OCI-M2 (cell line): ENCODE measurements around the gene ARMH2.

ENCODE experiments used
- DNase-seq: peaks from one replicate; lab custom pipeline; 2025; ENCODE audit not compliant: unreplicated experiment; lab: John Stamatoyannopoulos, UW

The ARMH2 gene

DNA sequence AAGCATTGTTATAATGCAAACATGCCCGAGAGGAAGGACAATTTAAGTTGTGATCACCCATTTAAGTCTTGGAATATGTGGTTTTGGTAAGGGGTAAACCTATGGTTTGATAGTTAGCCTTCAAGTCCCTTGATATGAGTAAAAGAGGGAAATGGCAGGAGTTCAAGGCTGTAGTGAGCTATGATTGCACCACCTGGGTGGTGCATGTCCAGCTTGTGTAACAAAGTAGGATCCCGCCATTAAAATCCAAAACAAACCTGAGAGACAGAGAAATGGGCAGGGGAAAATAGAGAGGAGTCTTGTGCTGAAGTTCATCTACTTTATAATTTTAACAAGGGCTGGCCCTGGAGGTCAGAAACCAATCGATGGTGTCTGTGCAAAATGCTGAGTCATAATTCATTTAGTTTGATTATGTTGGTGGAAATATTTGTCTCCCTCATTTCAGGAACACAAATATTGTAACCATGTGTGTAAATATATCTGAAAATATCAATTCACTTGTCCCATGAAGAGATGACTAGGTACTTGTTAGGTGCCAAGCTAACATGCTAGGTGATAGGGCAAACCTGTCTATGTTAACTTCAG, 23.2 kb upstream of the ARMH2 start:
- no peak for DNase-seq

DNA sequence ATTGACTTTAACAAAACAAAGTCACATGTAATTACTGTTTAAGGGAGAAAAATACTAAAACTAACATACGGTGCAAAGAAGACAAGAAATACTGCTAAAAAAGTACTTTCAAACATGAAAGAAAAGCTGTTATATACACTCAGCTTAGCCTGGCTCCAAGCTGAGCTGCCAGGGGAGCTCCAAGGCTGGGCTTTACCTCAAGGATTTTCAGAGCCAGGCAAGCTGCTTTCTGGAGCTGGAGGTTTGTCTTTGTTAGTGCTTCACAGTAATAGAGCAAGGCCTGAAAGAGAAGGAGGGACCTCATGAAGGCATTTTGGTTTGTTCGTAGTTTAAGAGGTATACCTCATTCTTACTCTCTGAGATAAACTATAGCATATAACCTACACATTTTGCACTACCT, 19.6 kb upstream of the ARMH2 start:
- DNase-seq: no peak

DNA sequence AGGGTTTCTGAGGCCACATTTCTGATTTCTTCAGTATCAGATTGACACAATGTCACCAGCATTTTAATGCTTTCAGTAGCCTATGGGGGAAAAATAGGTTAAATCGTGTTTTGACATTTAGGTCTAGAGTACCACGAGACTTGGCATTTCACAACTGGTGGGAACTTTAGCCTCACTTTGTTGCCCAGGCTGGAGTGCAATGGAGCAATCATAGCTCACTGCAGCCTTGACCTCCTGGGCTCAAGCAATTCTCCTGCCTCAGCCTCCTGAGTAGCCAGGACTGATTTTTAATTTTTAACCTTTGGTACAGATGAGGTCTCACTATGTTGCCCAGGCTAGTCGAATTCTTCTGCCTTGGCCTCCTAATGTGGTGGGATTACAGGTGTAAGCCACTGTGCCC, 11.0 kb upstream of the ARMH2 start:
- no peak for DNase-seq

DNA sequence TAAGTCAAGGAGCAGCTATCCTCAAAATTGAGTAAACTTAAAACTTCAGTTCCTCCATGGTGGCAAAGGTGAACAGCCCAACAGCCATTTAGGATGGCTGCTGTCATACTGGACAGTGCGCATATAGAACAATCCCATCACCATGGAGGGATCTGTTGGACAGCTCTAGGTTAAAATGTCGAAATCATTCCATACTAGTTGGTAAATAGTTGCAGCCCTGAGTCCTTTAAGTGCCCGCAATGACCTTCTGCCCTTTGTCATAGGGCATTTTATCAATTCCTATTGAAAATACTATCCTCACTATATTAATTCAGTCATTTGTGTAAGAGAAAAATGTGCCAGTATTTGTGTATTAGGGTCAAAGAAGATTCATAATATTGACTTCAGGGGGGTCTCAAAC, 8.9 kb upstream of the ARMH2 start:
- DNase-seq: no peak

DNA sequence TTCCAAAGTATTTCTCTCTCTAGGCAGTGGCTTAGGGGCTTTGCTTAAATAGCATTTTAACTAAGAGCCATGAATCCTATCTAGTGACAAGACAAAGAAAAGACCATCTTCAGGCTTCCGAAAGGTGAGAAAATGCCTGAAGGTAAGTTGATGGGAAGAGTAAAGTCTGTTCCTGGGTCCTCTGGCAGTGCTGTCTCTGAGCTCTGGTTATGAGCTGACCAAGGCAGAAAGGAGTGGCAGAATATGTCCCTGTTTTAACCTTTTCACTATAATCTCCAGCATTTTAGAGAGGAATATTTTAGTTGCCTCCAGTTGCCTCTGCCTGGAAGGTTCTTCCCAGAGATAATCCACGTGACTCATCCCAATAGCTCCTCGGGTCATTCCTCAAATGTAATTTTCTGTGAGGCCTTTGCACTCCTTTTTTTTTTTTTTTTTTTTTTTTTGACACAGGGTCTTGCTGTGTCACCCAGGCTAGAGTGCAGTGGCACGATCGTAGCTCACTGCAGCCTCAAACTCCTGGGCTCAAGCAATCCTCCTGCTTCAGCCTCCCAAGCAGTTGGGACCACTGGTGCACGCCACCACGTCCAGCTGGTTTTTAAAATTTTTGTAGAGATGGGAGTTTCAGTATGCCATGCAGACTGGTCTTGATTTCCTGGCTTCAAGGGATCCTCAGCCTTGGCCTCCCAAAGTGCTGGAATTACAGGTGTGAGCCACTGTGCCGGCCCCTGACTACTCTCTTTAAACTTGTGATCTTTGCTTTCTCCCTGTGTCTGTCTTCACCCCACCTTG, 3.7 kb upstream of the ARMH2 start:
- DNase-seq: no peak

DNA sequence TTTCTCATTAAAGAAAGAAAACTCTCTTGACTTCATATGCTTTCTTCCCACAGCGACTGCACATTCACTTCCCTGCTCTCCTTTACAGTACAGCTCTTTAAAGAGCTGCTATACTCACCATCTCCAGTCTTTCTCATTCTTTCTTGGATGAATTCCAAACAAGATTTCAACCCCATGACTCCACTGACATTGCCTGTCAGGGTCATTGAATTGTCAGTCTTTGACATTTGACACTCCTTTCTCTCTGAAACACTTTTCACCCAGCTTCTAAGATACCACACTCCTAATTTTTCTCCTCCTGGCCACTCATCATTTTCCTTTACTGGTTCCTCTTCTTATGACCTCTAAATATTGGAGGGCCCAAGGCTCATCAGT, 811 bp upstream of the ARMH2 start:
- DNase-seq: no peak

DNA sequence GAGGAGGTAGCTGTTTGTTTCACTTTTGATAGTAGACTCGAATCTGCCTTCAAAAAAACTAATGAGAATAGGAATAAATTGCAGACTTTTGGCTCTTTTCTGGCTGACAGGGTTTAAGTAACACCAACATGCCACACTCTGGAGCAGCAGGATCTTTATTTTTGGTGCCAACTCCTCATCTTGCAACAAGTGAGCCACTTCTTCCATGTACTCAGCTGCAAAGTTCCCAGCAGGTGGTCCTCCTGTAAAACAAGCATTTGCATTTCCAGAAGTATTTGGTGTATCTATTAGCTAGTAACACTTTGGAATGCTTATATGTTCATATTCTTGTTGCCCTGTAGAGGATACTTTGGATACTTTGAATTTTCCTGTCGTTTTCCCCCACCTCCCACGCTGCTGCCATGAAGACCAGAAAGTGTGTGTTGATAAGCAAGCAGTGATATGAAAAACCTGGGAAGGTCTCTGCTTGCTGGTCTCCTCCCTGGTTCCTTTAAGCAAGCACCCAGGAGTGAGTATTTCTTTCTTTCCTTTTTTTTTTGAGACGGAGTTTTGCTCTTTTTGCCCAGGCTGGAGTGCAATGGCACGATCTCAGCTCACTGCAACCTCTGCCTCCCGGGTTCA, 1.0 kb downstream of the ARMH2 start:
- DNase-seq: no peak

DNA sequence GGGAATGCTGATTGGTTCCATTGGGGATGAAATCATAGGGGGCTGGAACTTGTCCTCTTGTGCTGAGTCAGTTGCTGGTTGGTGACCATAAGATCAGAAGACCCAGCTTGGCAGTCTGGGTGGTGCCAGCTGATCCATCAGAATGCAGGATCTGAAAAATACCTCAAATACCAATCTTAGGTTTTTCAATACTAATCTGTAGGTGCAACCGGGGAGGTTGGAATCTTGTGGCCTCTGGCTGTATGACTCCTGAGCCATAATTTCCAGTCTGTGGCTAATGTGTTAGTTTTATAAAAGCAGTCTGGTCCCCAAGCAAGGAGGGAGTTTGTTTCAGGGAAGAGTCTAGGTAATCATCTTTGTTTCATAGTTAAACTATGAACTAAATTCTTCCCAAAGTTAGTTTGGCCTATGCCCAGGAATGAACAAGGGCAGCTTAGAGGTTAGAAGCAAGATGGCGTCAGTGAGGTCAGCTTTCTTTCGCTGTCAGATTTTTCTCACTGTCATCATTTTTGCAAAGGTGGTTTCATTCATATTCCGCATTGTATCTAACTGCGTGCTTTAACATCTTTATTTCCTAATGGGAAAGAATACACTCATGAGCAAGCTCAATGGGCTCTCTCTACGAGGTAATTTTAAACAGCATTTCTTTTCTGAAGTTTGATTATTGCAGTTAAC, 2.0 kb downstream of the ARMH2 start:
- DNase-seq: no peak

DNA sequence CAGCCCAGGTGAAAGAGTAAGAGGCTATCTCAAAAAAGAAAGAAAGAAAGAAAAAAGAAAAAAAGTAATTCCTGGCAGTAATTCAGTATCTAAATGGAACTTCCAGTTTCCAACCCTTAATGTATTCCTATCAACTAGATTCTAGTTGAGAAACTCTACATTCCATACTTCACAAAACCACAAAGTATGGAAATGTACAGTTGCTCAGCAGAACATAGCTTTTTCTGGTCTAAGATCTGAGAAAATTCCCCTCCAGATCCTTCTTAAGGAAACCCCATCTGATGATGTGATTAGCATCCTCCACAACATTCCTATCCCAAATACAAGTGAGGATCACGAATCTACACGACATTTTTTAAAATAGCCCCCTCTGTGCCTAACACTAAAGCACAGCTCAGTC, 3.6 kb downstream of the ARMH2 start:
- DNase-seq: no peak

DNA sequence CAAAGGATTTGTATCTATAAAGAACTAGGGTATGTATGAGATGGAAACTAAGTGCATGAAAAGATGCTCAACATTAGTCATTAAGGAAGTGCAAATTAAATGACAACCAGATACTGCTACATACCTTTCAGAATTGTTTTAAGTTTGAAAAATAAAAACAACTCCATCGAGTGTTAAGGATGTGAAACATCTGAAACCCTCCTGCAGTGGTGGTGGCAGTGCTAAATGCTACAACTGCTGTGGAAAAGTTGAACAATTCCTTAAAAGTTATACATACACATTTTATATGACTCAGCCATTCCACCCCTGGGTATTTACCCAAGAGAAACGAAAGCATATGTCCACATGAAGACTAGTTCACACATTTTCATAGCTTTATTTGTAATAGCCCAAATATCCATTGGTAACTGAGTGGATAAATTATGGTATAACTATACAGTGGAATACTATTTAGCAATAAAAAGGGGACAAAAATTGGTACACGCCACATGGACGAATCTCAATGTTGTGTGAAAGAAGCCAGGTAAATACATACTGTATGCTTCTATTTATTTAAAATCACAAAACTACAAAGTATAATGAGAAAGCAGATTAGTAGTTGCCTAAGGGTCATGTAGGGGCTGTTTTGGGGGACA, 10.6 kb downstream of the ARMH2 start:
- DNase-seq: no peak

DNA sequence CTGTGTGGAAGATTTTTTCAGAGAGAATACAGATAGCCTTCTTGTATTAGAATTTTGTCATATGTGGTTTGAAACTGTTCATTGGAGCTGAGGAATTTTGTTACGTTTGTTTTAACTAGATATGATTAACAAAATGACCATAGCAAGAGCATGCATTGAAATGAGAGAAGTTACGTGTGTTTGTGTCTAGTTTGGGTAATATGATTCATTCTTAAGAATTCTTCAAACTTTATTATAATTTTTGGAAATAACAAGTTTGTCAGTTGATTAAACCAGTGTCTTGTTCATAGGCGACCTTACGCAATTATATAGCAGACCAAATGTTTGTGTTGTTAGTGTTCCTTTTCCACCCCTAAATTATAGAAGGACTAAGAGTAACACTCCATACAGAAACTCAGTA, 18.5 kb downstream of the ARMH2 start:
- DNase-seq: no peak

DNA sequence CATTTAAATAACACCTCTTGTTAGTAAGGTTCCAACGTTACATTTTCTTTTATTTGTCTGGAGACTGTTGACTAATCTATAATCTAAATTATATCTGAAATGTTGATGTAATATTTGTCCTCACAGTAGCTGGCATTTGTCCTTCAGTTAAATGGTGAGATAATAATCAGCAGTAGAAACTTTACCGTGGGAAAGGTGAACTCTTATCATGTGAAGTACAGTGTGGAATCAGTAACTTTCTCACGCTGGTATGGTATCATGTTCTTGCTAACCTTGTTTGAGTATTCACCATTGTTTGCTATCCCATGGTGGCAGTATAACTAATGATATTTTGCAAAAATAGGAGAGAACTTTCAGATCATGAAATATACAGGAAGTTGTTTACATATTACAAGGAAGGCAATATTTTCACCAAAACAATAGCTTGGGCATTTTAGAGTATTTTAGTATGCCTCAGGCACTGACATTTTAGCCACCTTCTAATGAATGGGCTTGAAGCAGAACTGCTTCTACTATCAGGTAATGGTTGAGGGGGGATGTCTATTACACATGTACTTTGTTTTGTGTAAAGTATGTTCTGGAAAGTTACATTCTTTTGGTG, 19.2 kb downstream of the ARMH2 start:
- no peak for DNase-seq

DNA sequence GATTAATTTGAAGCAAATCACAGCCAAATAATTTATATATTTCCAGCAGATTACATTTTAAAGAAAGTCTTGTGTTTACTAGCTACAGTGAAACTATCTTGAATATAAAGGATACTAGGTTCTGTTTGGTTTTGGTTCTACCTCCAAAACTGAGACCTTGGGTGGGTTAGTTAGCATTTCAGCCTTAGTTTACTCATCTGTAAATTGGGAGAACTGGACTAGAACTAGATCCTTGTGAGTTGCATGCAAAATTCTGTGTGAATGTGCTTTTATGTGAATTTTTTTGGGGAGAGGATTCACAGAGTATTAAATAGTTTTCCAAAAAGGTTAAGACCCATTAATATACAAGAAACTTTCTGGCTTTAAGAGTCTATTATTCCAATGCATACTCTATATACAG, 19.8 kb downstream of the ARMH2 start:
- DNase-seq: no peak

DNA sequence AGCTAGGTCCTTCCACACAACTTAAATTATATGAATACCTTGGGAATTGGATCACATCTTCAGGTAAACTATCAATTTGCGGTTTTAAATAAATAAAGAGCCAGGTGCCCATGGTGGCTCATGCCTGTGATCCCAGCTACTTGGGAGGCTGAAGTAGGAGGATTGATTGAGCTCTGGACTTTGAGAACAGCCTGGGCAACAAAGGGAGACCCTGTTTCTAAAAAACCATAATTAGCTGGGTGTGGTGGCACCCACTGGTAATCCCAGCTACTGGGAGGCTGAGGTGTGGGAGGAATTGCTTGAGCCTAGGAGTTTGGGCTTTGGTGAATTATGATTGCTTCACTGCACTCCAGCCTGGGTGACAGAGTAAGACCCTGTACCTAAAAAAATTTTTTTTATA, 20.6 kb downstream of the ARMH2 start:
- no peak for DNase-seq

DNA sequence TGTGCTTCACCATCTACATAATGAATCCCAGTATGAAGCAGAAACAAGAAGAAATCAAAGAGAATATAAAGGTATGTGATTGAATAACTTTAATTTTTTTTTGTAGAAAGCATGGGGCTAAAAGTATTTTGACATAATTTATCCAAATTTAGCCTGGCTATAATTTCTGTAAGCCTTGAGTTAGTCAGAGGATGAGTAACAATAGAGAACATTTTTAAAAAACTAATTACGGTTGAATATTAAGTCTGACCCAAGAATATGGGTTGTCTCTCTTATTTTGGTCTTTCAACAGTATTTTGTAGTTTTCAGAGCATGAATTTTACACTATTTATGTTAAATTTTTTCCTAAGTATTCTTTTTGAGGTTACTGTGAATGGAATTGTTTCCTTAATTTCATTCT, 21.5 kb downstream of the ARMH2 start:
- no peak for DNase-seq

DNA sequence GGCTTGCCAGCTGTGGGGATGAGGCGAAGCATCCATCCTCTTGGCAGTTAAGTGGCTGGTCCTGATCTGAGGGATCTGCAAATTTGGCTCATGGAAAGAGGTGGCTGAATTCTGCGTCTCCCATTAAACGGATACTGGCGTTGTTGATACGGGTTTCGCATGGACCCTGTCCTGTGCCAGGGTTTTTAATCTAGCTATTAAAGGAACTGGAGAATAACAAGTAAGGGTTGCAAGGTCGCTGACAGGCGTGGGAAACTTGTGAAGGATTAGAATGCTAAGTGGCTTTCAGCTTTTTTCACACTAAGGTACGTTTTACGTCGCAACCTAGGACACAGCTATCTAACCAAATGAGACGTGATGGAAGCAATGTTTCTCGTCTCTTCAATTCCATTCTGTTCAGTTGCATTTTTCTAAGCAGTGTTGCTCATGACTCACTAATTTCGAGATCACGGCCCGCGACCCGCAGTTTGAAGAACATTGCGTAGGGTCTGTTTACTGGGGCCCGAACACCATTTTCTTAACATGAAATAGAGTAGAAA, 23.1 kb downstream of the ARMH2 start:
- no peak for DNase-seq

DNA sequence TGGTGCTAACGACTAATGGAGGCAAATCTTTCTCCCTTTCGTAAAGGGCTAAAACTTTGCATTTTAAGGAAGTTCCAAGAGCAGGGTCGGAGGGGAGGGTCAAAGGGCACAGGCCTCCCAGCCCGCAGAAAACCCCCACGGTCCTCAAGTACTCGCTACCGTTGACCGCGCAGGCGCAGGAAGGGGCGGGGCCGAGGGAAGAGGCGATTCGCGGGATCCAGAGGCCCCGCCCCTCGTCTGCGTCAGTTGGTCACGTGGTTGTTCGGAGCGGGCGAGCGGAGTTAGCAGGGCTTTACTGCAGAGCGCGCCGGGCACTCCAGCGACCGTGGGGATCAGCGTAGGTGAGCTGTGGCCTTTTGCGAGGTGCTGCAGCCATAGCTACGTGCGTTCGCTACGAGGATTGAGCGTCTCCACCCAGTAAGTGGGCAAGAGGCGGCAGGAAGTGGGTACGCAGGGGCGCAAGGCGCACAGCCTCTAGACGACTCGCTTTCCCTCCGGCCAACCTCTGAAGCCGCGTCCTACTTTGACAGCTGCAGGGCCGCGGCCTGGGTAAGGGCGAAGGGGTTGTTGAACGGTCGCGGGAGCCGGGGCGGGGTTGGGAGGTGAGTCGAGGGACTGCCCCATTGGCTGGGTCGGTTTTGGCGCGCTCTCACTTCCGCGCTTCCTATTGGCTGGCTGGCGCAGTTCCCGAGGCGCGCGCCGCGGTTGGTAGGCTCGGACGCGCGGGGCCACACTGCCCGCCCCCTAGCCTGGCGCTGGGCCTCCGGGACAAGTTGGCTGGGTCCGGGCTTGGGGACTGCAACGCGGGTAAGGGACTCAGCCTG, 23.8 kb downstream of the ARMH2 start, which contains the start of gene GMNN:
Gene GMNN, plus strand, starts transcription at position 242 of the 824 bp plus-strand sequence. CDS start 2,310 bp downstream, outside the sequence.
- peak; percentile 95 for DNase-seq

DNA sequence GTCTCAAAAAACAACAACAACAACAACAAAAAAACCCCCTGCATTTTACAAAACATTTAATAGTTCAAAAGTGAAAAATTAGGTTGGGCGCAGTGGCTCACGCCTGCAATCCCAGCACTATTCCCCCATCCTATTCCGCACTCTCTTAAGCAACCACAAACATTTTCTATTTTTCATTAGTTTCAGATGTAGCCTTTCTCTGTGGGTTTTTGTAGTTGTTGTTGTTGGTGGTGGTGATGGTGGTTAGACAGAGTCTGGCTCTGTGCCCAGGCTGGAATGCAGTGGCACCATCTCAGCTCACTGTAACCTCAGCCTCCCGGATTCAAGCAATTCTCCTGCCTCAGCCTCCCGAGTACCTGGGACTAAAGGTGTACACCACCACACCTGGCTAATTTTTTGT, 30.4 kb downstream of the ARMH2 start:
- DNase-seq: no peak

DNA sequence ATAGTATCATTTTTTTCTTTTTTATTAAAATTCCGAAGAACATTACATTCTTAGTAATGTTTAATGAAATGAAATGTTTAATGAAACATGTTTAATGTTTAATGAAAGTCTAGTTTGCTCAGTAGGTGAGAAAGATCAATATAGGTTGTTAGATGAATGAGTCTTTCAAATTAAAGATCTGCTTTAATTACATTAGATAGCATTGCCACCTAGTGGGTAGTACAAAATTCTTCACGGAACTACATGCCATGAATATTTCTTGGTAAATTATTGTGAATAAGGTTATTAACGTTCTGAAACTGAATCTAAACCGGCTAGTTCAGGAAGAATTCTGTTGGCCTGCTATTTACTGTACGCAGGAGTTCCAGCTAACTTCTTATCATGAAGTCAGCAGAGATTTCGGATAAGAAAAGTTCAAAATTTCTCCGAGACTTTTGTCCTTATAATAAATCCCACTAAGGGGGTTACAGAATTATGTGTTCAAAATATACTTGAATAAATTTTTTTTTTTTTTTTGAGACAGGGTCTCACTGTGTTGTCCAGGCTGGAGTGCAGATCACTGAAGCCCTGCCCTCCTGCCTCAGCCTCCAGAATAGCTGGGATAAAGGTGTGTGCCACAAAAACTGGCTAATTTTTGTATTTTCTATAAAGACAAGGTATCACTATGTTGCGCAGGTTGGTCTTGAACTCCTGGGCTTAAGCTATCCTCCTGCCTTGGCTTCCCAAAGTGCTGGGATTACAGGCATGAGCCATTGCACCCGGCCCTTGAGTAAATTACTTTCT, 31.8 kb downstream of the ARMH2 start:
- DNase-seq: no peak
